ENCODE data around the gene RNF224. TPM values are rescaled to one million over a fixed set of nuclear protein-coding genes. Genes with fewer than 3 reads are reported as not detected.
A peak's percentile ranks its signal among the peaks of the same experiment; 100 is the strongest.

RNF224 gene
- total and polyA plus RNA-seq, 10 of the 15 experiments (the other 5 are each of a cell fraction or from before 2014, with no cell fraction given) = not detected

DNA sequence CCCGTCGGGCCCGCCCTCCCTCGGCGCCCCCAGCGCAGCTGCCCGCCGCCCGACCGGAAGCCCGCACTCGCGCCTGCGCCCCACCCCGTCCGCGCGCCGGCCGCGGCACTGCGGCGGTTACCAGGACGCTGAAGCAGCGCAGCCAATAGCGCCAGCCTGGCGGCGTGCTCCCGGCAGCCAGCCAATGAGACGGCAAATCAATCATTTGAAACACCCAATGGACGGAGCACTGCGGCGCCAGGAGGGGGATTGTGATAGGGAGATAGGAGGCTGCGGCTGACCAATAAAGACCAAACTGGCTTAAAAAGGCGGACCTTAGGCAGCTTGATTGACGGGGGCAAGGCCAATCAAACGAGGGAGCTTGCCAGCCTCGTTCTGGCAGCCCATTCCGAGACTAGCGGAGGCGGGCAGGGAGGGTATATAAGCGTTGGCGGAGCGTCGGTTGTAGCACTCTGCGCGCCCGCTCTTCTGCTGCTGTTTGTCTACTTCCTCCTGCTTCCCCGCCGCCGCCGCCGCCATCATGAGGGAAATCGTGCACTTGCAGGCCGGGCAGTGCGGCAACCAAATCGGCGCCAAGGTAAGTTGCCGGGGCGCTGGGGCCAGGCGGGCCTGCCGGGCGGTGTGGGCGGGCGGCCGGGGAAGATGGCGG, 13.7 kb downstream of the RNF224 start, which contains the start of gene TUBB4B (continued):
- TF ChIP-seq, protein P1, sequence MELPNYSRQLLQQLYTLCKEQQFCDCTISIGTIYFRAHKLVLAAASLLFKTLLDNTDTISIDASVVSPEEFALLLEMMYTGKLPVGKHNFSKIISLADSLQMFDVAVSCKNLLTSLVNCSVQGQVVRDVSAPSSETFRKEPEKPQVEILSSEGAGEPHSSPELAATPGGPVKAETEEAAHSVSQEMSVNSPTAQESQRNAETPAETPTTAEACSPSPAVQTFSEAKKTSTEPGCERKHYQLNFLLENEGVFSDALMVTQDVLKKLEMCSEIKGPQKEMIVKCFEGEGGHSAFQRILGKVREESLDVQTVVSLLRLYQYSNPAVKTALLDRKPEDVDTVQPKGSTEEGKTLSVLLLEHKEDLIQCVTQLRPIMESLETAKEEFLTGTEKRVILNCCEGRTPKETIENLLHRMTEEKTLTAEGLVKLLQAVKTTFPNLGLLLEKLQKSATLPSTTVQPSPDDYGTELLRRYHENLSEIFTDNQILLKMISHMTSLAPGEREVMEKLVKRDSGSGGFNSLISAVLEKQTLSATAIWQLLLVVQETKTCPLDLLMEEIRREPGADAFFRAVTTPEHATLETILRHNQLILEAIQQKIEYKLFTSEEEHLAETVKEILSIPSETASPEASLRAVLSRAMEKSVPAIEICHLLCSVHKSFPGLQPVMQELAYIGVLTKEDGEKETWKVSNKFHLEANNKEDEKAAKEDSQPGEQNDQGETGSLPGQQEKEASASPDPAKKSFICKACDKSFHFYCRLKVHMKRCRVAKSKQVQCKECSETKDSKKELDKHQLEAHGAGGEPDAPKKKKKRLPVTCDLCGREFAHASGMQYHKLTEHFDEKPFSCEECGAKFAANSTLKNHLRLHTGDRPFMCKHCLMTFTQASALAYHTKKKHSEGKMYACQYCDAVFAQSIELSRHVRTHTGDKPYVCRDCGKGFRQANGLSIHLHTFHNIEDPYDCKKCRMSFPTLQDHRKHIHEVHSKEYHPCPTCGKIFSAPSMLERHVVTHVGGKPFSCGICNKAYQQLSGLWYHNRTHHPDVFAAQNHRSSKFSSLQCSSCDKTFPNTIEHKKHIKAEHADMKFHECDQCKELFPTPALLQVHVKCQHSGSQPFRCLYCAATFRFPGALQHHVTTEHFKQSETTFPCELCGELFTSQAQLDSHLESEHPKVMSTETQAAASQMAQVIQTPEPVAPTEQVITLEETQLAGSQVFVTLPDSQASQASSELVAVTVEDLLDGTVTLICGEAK (IDR thresholded peaks at IDR 0.05; ENCODE audit: borderline replicate concordance) = peak; percentile 41; the same call in 1 of the 2 replicates
- TF ChIP-seq, protein P2, sequence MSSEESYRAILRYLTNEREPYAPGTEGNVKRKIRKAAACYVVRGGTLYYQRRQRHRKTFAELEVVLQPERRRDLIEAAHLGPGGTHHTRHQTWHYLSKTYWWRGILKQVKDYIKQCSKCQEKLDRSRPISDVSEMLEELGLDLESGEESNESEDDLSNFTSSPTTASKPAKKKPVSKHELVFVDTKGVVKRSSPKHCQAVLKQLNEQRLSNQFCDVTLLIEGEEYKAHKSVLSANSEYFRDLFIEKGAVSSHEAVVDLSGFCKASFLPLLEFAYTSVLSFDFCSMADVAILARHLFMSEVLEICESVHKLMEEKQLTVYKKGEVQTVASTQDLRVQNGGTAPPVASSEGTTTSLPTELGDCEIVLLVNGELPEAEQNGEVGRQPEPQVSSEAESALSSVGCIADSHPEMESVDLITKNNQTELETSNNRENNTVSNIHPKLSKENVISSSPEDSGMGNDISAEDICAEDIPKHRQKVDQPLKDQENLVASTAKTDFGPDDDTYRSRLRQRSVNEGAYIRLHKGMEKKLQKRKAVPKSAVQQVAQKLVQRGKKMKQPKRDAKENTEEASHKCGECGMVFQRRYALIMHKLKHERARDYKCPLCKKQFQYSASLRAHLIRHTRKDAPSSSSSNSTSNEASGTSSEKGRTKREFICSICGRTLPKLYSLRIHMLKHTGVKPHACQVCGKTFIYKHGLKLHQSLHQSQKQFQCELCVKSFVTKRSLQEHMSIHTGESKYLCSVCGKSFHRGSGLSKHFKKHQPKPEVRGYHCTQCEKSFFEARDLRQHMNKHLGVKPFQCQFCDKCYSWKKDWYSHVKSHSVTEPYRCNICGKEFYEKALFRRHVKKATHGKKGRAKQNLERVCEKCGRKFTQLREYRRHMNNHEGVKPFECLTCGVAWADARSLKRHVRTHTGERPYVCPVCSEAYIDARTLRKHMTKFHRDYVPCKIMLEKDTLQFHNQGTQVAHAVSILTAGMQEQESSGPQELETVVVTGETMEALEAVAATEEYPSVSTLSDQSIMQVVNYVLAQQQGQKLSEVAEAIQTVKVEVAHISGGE (CRISPR knock-in tag; IDR thresholded peaks at IDR 0.05) = no peak
- TF ChIP-seq YY1 (IDR thresholded peaks at IDR 0.05; ENCODE audit: low read depth, low read length) = peak; percentile 95
- no peak for TF ChIP-seq NFIC (IDR thresholded peaks at IDR 0.05; ENCODE audit: low read depth, low read length)
- peak; percentile 91 for TF ChIP-seq KLF5 (IDR thresholded peaks at IDR 0.05; ENCODE audit: partially characterized antibody)
- TF ChIP-seq NFXL1 (IDR thresholded peaks at IDR 0.05; ENCODE audit: borderline replicate concordance) = peak; percentile 48; the same call in 1 of the 2 replicates
- peak; percentile 93 for TF ChIP-seq SMAD1 (IDR thresholded peaks at IDR 0.05; ENCODE audit: low read depth, partially characterized antibody)
- 0 out of 2 replicates have a peak, but pooled peaks have one; percentile 30 for TF ChIP-seq SIN3A (IDR thresholded peaks at IDR 0.05; ENCODE audit: low read depth, low read length)
- no peak for TF ChIP-seq ZNF622 (IDR thresholded peaks at IDR 0.05)
- TF ChIP-seq, protein P3, sequence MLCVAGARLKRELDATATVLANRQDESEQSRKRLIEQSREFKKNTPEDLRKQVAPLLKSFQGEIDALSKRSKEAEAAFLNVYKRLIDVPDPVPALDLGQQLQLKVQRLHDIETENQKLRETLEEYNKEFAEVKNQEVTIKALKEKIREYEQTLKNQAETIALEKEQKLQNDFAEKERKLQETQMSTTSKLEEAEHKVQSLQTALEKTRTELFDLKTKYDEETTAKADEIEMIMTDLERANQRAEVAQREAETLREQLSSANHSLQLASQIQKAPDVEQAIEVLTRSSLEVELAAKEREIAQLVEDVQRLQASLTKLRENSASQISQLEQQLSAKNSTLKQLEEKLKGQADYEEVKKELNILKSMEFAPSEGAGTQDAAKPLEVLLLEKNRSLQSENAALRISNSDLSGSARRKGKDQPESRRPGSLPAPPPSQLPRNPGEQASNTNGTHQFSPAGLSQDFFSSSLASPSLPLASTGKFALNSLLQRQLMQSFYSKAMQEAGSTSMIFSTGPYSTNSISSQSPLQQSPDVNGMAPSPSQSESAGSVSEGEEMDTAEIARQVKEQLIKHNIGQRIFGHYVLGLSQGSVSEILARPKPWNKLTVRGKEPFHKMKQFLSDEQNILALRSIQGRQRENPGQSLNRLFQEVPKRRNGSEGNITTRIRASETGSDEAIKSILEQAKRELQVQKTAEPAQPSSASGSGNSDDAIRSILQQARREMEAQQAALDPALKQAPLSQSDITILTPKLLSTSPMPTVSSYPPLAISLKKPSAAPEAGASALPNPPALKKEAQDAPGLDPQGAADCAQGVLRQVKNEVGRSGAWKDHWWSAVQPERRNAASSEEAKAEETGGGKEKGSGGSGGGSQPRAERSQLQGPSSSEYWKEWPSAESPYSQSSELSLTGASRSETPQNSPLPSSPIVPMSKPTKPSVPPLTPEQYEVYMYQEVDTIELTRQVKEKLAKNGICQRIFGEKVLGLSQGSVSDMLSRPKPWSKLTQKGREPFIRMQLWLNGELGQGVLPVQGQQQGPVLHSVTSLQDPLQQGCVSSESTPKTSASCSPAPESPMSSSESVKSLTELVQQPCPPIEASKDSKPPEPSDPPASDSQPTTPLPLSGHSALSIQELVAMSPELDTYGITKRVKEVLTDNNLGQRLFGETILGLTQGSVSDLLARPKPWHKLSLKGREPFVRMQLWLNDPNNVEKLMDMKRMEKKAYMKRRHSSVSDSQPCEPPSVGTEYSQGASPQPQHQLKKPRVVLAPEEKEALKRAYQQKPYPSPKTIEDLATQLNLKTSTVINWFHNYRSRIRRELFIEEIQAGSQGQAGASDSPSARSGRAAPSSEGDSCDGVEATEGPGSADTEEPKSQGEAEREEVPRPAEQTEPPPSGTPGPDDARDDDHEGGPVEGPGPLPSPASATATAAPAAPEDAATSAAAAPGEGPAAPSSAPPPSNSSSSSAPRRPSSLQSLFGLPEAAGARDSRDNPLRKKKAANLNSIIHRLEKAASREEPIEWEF (IDR thresholded peaks at IDR 0.05; ENCODE audit: insufficient replicate concordance, low read depth, low read length) = no peak
- TF ChIP-seq, protein P4, sequence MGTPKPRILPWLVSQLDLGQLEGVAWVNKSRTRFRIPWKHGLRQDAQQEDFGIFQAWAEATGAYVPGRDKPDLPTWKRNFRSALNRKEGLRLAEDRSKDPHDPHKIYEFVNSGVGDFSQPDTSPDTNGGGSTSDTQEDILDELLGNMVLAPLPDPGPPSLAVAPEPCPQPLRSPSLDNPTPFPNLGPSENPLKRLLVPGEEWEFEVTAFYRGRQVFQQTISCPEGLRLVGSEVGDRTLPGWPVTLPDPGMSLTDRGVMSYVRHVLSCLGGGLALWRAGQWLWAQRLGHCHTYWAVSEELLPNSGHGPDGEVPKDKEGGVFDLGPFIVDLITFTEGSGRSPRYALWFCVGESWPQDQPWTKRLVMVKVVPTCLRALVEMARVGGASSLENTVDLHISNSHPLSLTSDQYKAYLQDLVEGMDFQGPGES (IDR thresholded peaks at IDR 0.05) = peak; percentile 100
- TF ChIP-seq POLR2AphosphoS2 (IDR thresholded peaks at IDR 0.05; ENCODE audit: low read depth, low read length) = peak; percentile 100
- peak in 1 of 2 experiments; percentile 49; a peak in 2 of 4 replicates for TF ChIP-seq BHLHE40 (IDR thresholded peaks at IDR 0.05; ENCODE audit: borderline replicate concordance in 1 of 2, low read depth in 2 of 2, low read length in 1 of 2)
- TF ChIP-seq HDAC2 (IDR thresholded peaks at IDR 0.05) = no peak
- TF ChIP-seq ZNF24 (IDR thresholded peaks at IDR 0.05) = peak; percentile 39; the same call in 1 of the 2 replicates

Data from GM12878 (cell line).